Ovary (tissue), 3 donors: ENCODE measurements around the gene CSRP3.

ENCODE experiments used
- CTCF ChIP-seq, 3 donors: fragments of 450-650 bp in 2 of 3; fragments of 200-600 bp in 1 of 3; IDR thresholded peaks; one replicate each; pipeline versions ENCODE4 v1.5.1 to v1.8.0; 2016 to 2022; ENCODE audit warnings: antibody characterized with exemption in 3 of 3, mild to moderate bottlenecking in 1 of 3
- EP300 ChIP-seq: sonication (generic); formaldehyde crosslinking; IDR thresholded peaks from one replicate; pipeline ENCODE4 v1.6.1; 2017; ENCODE audit warnings: antibody characterized with exemption
- POLR2A ChIP-seq: fragments of 450-650 bp; IDR thresholded peaks from one replicate; pipeline ENCODE4 v1.6.1; 2017; ENCODE audit warnings: antibody characterized with exemption, mild to moderate bottlenecking, moderate library complexity
- donor health status: DM: no; HTN: no; CAD: no.

- TF ChIP-seq CTCF (IDR thresholded peaks at IDR 0.05) (no peak), POLR2A (no peak), EP300 (no peak)
These were observed 42.8 kb upstream of the CSRP3 start for GRCh38 chr11:19244621-19245020.
